Caco-2 (cell line): ENCODE results near the gene GMIP. TPM values are rescaled to one million over a fixed set of nuclear protein-coding genes. Genes with fewer than 3 reads are reported as not detected.

Experiments
- BruUV-seq: library from RNA; stranded (reverse); fragments of 400-500 nt; replicated peaks from 2 replicates; lab custom pipeline; 2021; lab: Mats Ljungman, UMichigan
- CTCF ChIA-PET: fragments of 300-600 bp; sonication (Branson Sonifier 250); formaldehyde crosslinking; loops from one replicate; lab custom pipeline; 2022; ENCODE audit warnings: antibody characterized with exemption; lab: Charles Lee
- POLR2A ChIA-PET: fragments of 300-600 bp; sonication (Branson Sonifier 250); formaldehyde crosslinking; loops from one replicate; lab custom pipeline; 2022; ENCODE audit warnings: antibody characterized with exemption; lab: Charles Lee
- DNase-seq, 2 experiments: peaks; one replicate each; pipeline versions ENCODE4 v3.0.0 to v3.0.0-alpha.2; 2020 to 2022
- H3K27me3 ChIP-seq: replicated peaks from 2 replicates; pipeline ENCODE4 v1.6.0; 2011; ENCODE audit warnings: low read length; ENCODE audit not compliant: control insufficient read depth, insufficient read depth
- H3K36me3 ChIP-seq: 2 replicates; pipeline ENCODE4 v1.5.1; 2011; ENCODE audit warnings: low read length; ENCODE audit not compliant: control insufficient read depth, insufficient read depth
- H3K4me1 ChIP-seq: fragments of 250-450 bp; sonication (Bioruptor Pico); 2 replicates; pipeline ENCODE4 v1.5.1; 2020; ENCODE audit warnings: mild to moderate bottlenecking
- H3K4me3 ChIP-seq: 2 replicates; pipeline ENCODE4 v1.5.1; 2011; ENCODE audit warnings: low read depth, mild to moderate bottlenecking, control low read depth, low read length
- H3K9me3 ChIP-seq: fragments of 250-450 bp; sonication (Bioruptor Pico); 2 replicates; pipeline ENCODE4 v1.5.1; 2020; ENCODE audit warnings: mild to moderate bottlenecking, moderate library complexity
- H3K27ac Mint-ChIP-seq: one replicate; pipeline ENCODE4 v1.8.0; 2022; ENCODE audit warnings: mixed read lengths; ENCODE audit not compliant: unreplicated experiment
- H3K27me3 Mint-ChIP-seq: one replicate; pipeline ENCODE4 v1.8.0; 2022; ENCODE audit warnings: mixed read lengths; ENCODE audit not compliant: insufficient read depth, unreplicated experiment
- H3K36me3 Mint-ChIP-seq: one replicate; pipeline ENCODE4 v1.8.0; 2022; ENCODE audit warnings: mild to moderate bottlenecking, mixed read lengths; ENCODE audit not compliant: insufficient read depth, unreplicated experiment
- H3K4me1 Mint-ChIP-seq: one replicate; pipeline ENCODE4 v1.8.0; 2022; ENCODE audit warnings: low read depth, mixed read lengths; ENCODE audit not compliant: unreplicated experiment
- H3K4me3 Mint-ChIP-seq: one replicate; pipeline ENCODE4 v1.8.0; 2022; ENCODE audit warnings: mild to moderate bottlenecking, moderate library complexity, mixed read lengths; ENCODE audit not compliant: unreplicated experiment
- H3K9me3 Mint-ChIP-seq: one replicate; pipeline ENCODE4 v1.8.0; 2022; ENCODE audit warnings: mixed read lengths; ENCODE audit not compliant: unreplicated experiment
- CTCF ChIP-seq, 2 experiments: fragments of 200-600 bp in 1 of 2; IDR thresholded peaks; 1 replicate in 1 of 2; 2 replicates in 1 of 2; pipeline versions ENCODE4 v1.5.1 to v1.8.0; 2011 to 2022; ENCODE audit warnings: antibody characterized with exemption in 1 of 2, control low read depth in 1 of 2, inconsistent platforms in 1 of 2, low read depth in 1 of 2, low read length in 1 of 2, mild to moderate bottlenecking in 1 of 2, moderate library complexity in 1 of 2; ENCODE audit not compliant: insufficient read depth in 1 of 2, severe bottlenecking in 1 of 2, unreplicated experiment in 1 of 2
- intact Hi-C: fragments of 100-400 bp; cut with micrococcal nuclease; formaldehyde crosslinking; loops from one replicate; pipeline ENCODE4 v1.10.0; 2022; ENCODE audit not compliant: unreplicated experiment
- total RNA-seq: library from RNA; stranded (reverse); gene quantifications from 2 replicates; pipeline ENCODE4 v1.2.3, GENCODE V29; 2022

The GMIP gene
- total RNA-seq, 1 experiment from 2014 or later: 8.6 TPM

- intact Hi-C loops: no loop called here
- ChIA-PET CTCF (no interaction called here), POLR2A (no interaction called here)
- Mint-ChIP-seq H3K36me3 (no peaks in the 10 kb centered on the region), H3K27me3 (no peaks in the 10 kb centered on the region), H3K4me3 (no peak overlapping the region), H3K9me3 (no peaks in the 10 kb centered on the region), H3K27ac (no peak overlapping the region), H3K4me1 (no peaks in the 10 kb centered on the region)
- Histone ChIP-seq H3K4me3 (no peak overlapping the region), H3K27me3 (no peaks in the 10 kb centered on the region), H3K4me1 (peaks cover 5% of the 10 kb centered on the region; the same call in 1 of the 2 replicates), H3K36me3 (no peaks in the 10 kb centered on the region), H3K9me3 (no peaks in the 10 kb centered on the region)
- no peak for DNase-seq
- TF ChIP-seq CTCF (IDR thresholded peaks at IDR 0.05; ENCODE audit: insufficient read depth in 1 of 2, low read depth in 1 of 2, low read length in 1 of 2, severe bottlenecking in 1 of 2, unreplicated experiment in 1 of 2): no peak
- no TSS peak for BruUV-seq
Measured at GRCh38 chr19:19595171-19595701, 48.2 kb downstream of the GMIP start.

DNA sequence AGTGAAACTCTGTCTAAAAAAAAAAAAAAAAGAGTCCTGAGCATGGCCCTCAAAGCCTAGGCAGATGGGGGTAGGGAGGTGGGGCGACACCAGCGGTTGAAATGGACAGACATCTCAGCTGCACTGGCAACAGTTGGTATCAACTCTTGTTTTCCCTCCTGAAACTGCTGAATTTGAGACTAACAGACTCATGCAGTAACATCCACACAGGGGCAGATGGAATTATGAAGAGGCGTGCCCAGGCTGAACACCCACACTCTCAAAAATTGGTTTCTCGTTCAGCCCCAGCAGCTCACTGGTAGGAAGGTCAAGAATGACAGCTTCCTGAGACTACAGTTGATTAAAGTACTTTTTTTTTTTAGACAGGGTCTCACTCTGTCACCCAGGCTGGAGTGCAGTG lies 49.1 kb downstream of the GMIP start:
- H3K36me3 Mint-ChIP-seq: no peaks in the 10 kb centered on the region
- BruUV-seq: no TSS peak
- no peaks in the 10 kb centered on the region for H3K4me1 Mint-ChIP-seq
- CTCF ChIA-PET: interaction anchor here (0.6 kb wide), 1 partner anchor 18 kb away, joined by 8 read pairs; no protein-coding TSS in a partner anchor
- Histone ChIP-seq H3K36me3 (no peaks in the 10 kb centered on the region), H3K4me1 (peaks cover 5% of the 10 kb centered on the region; the same call in 1 of the 2 replicates), H3K9me3 (no peaks in the 10 kb centered on the region), H3K27me3 (no peaks in the 10 kb centered on the region), H3K4me3 (no peak overlapping the region)
- H3K9me3 Mint-ChIP-seq: no peaks in the 10 kb centered on the region
- POLR2A ChIA-PET: no interaction called here
- intact Hi-C loops: no loop called here
- no peak overlapping the region for H3K27ac Mint-ChIP-seq
- DNase-seq: no peak
- H3K4me3 Mint-ChIP-seq: no peak overlapping the region
- no peak for TF ChIP-seq CTCF (IDR thresholded peaks at IDR 0.05; ENCODE audit: insufficient read depth in 1 of 2, low read depth in 1 of 2, low read length in 1 of 2, severe bottlenecking in 1 of 2, unreplicated experiment in 1 of 2)
- no peaks in the 10 kb centered on the region for H3K27me3 Mint-ChIP-seq

DNA sequence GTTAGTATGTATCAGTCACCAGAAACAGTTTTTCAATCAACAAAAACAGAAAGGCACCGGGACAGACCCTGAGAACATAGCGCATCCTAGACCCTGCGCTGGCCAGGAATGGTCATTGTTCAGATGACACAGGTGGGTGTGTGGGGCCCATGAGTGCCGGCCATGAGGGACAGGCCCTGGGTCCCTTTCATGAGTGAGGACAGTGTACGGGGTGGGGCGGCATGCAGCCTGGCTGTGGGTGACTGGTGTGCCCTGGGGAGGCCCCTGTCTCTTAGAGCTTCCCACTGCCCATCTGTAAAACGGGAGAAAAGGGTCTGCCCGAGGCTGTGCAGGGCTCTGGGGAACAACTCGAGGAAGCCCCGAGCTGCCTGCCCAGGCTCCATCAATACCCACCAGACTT lies 50.8 kb downstream of the GMIP start:
- intact Hi-C loops: no loop called here
- ChIA-PET CTCF (interaction anchor here (0.8 kb wide), 1 partner anchor 32 kb away, joined by 3 read pairs; no protein-coding TSS in a partner anchor), POLR2A (no interaction called here)
- no peak for DNase-seq
- Mint-ChIP-seq H3K9me3 (no peaks in the 10 kb centered on the region), H3K36me3 (no peaks in the 10 kb centered on the region), H3K27me3 (no peaks in the 10 kb centered on the region), H3K4me1 (no peaks in the 10 kb centered on the region), H3K4me3 (no peak overlapping the region), H3K27ac (no peak overlapping the region)
- peaks cover 5% of the 10 kb centered on the region; the same call in 1 of the 2 replicates for H3K4me1 ChIP-seq
- TF ChIP-seq CTCF (IDR thresholded peaks at IDR 0.05; ENCODE audit: insufficient read depth in 1 of 2, low read depth in 1 of 2, low read length in 1 of 2, severe bottlenecking in 1 of 2, unreplicated experiment in 1 of 2): no peak
- H3K4me3 ChIP-seq: no peak overlapping the region
- no peaks in the 10 kb centered on the region for H3K9me3 ChIP-seq
- no peaks in the 10 kb centered on the region for H3K27me3 ChIP-seq
- H3K36me3 ChIP-seq: no peaks in the 10 kb centered on the region
- no TSS peak for BruUV-seq
